Vagina (tissue), 2 donors: ENCODE measurements around the gene MNDA. TPM values are rescaled to one million over a fixed set of nuclear protein-coding genes. Genes with fewer than 3 reads are reported as not detected.
"Not testable (repeated sequence)": the region's sequence is repeated elsewhere in the genome, so short reads cannot be mapped to it uniquely, and the experiment has no call there.

Experiments used
- DNase-seq, 2 donors: peaks; one replicate each; pipeline ENCODE4 v3.0.0-alpha.2; 2017; ENCODE audit errors: extremely low spot score in 2 of 2
- H3K27ac ChIP-seq: fragments of 200-600 bp; sonication (generic); one replicate; pipeline ENCODE4 v1.5.1; 2019
- H3K27me3 ChIP-seq: fragments of 200-600 bp; sonication (generic); one replicate; pipeline ENCODE4 v1.5.1; 2019
- H3K36me3 ChIP-seq, 2 donors: fragments of 200-600 bp; sonication (generic); one replicate each; pipeline ENCODE4 v1.5.1; 2017 to 2019
- H3K4me1 ChIP-seq: fragments of 200-600 bp; sonication (generic); one replicate; pipeline ENCODE4 v1.5.1; 2019
- H3K4me3 ChIP-seq, 2 donors: fragments of 200-600 bp; sonication (generic); 1 replicate in 1 of 2; 2 replicates in 1 of 2; pipeline ENCODE4 v1.5.1; 2016 to 2019
- H3K9me3 ChIP-seq: fragments of 200-600 bp; sonication (generic); one replicate; pipeline ENCODE4 v1.5.1; 2019
- CTCF ChIP-seq, 3 experiments: fragments of 450-650 bp in 2 of 3; fragments of 200-600 bp in 1 of 3; sonication (generic) in 1 of 3; IDR thresholded peaks; one replicate each; pipeline ENCODE4 v1.5.1; 2017 to 2019; ENCODE audit warnings: antibody characterized with exemption in 3 of 3, mild to moderate bottlenecking in 2 of 3, moderate library complexity in 2 of 3
- POLR2A ChIP-seq, 2 donors: fragments of 450-650 bp; IDR thresholded peaks; one replicate each; pipeline ENCODE4 v1.6.1; 2017; ENCODE audit warnings: antibody characterized with exemption in 2 of 2, mild to moderate bottlenecking in 2 of 2, moderate library complexity in 2 of 2
- POLR2AphosphoS5 ChIP-seq, 2 donors: sonication (generic); formaldehyde crosslinking; IDR thresholded peaks; one replicate each; pipeline ENCODE4 v1.9.0; 2017; ENCODE audit warnings: antibody characterized with exemption in 2 of 2, mild to moderate bottlenecking in 2 of 2, low read depth in 1 of 2; ENCODE audit not compliant: insufficient read depth in 1 of 2
- intact Hi-C: fragments of 100-400 bp; cut with DNase I; formaldehyde crosslinking; loops from one replicate; pipeline ENCODE4 v1.15.1; 2023
- small RNA-seq: library from RNA; depleted of rRNA; stranded (forward); fragments of <200 nt; gene quantifications from one replicate; pipeline ENCODE3, GENCODE V24; 2016
- total RNA-seq: library from RNA; depleted of rRNA; stranded (reverse); fragments of >200 nt; gene quantifications from one replicate; pipeline ENCODE4 v1.2.3, GENCODE V29; 2016

Gene MNDA
- total RNA-seq, 1 donor from 2014 or later: 3.2 TPM

GRCh38 chr1:158864595-158864994, 33.4 kb downstream of the MNDA start:
- H3K36me3 ChIP-seq: no peaks in the 10 kb centered on the region
- H3K4me1 ChIP-seq: no peaks in the 10 kb centered on the region
- no peaks in the 10 kb centered on the region for H3K9me3 ChIP-seq
- H3K27me3 ChIP-seq: no peaks in the 10 kb centered on the region
- H3K4me3 ChIP-seq: no peak overlapping the region
- DNase-seq: no peak
- intact Hi-C loops: no loop called here
- TF ChIP-seq POLR2AphosphoS5 (IDR thresholded peaks at IDR 0.05; ENCODE audit: insufficient read depth in 1 of 2, low read depth in 1 of 2): no peak
- TF ChIP-seq CTCF (IDR thresholded peaks at IDR 0.05): no peak
- no peak for TF ChIP-seq POLR2A (IDR thresholded peaks at IDR 0.05)
- no peak overlapping the region for H3K27ac ChIP-seq

- H3K9me3 ChIP-seq, intact Hi-C loops, H3K36me3 ChIP-seq, H3K4me3 ChIP-seq, DNase-seq, H3K4me1 ChIP-seq, H3K27me3 ChIP-seq, H3K27ac ChIP-seq: not testable (repeated sequence)
Observed at GRCh38 chr1:158870438-158870837, 39.3 kb downstream of the MNDA start.

GRCh38 chr1:158873141-158873540, 42.0 kb downstream of the MNDA start:
- no peaks in the 10 kb centered on the region for H3K9me3 ChIP-seq
- no peak for DNase-seq
- no peak overlapping the region for H3K4me3 ChIP-seq
- H3K36me3 ChIP-seq: no peaks in the 10 kb centered on the region
- no peak overlapping the region for H3K27ac ChIP-seq
- no peaks in the 10 kb centered on the region for H3K27me3 ChIP-seq
- TF ChIP-seq CTCF (IDR thresholded peaks at IDR 0.05) (no peak), POLR2A (IDR thresholded peaks at IDR 0.05) (no peak), POLR2AphosphoS5 (IDR thresholded peaks at IDR 0.05; ENCODE audit: insufficient read depth in 1 of 2, low read depth in 1 of 2) (no peak)
- intact Hi-C loops: no loop called here
- H3K4me1 ChIP-seq: no peaks in the 10 kb centered on the region

- no peaks in the 10 kb centered on the region for H3K36me3 ChIP-seq
- intact Hi-C loops: no loop called here
- TF ChIP-seq POLR2A (IDR thresholded peaks at IDR 0.05) (no peak), CTCF (IDR thresholded peaks at IDR 0.05) (no peak), POLR2AphosphoS5 (IDR thresholded peaks at IDR 0.05; ENCODE audit: insufficient read depth in 1 of 2, low read depth in 1 of 2) (no peak)
- no peak overlapping the region for H3K4me3 ChIP-seq
- DNase-seq: no peak
- no peaks in the 10 kb centered on the region for H3K9me3 ChIP-seq
- H3K27me3 ChIP-seq: no peaks in the 10 kb centered on the region
- no peaks in the 10 kb centered on the region for H3K4me1 ChIP-seq
- no peak overlapping the region for H3K27ac ChIP-seq
Observed at GRCh38 chr1:158893654-158894053, 62.5 kb downstream of the MNDA start.

GRCh38 chr1:158898722-158899121, 67.6 kb downstream of the MNDA start:
- Histone ChIP-seq H3K27me3 (no peaks in the 10 kb centered on the region), H3K9me3 (no peaks in the 10 kb centered on the region), H3K4me1 (no peaks in the 10 kb centered on the region), H3K36me3 (no peaks in the 10 kb centered on the region), H3K27ac (no peak overlapping the region), H3K4me3 (no peak overlapping the region)
- no peak for TF ChIP-seq POLR2AphosphoS5 (IDR thresholded peaks at IDR 0.05; ENCODE audit: insufficient read depth in 1 of 2, low read depth in 1 of 2)
- TF ChIP-seq CTCF (IDR thresholded peaks at IDR 0.05): no peak
- no peak for TF ChIP-seq POLR2A (IDR thresholded peaks at IDR 0.05)
- no peak for DNase-seq
- intact Hi-C loops: no loop called here

Small RNA genes within 50 kb of the gene (small RNA-seq; reads per million reads assigned to genes)
- gene OR2AQ1P: not detected

Other genes starting within 250 kb of the MNDA start
- gene OR10Z1, start 226.1 kb upstream of the MNDA start, total RNA-seq: not detected
- 0.25 TPM for gene SPTA1, start 144.6 kb upstream of the MNDA start, total RNA-seq
- gene OR6K2, start 130.7 kb upstream of the MNDA start, total RNA-seq: not detected
- gene OR6K3, start 110.6 kb upstream of the MNDA start, total RNA-seq: not detected
- not detected for gene OR6K6, start 76.6 kb upstream of the MNDA start, total RNA-seq
- gene OR6N1, start 59.2 kb upstream of the MNDA start, total RNA-seq: not detected
- not detected for gene OR6N2, start 50.1 kb upstream of the MNDA start, total RNA-seq
- 4.2 TPM for gene PYHIN1, start 100.2 kb downstream of the MNDA start, total RNA-seq
- gene IFI16, start 178.6 kb downstream of the MNDA start, total RNA-seq: 101 TPM
- not detected for gene AIM2, start 245.4 kb downstream of the MNDA start, total RNA-seq